Measurements from ENCODE around the gene FILIP1. TPM values are rescaled to one million over a fixed set of nuclear protein-coding genes. Genes with fewer than 3 reads are reported as not detected.

The FILIP1 gene, protein sequence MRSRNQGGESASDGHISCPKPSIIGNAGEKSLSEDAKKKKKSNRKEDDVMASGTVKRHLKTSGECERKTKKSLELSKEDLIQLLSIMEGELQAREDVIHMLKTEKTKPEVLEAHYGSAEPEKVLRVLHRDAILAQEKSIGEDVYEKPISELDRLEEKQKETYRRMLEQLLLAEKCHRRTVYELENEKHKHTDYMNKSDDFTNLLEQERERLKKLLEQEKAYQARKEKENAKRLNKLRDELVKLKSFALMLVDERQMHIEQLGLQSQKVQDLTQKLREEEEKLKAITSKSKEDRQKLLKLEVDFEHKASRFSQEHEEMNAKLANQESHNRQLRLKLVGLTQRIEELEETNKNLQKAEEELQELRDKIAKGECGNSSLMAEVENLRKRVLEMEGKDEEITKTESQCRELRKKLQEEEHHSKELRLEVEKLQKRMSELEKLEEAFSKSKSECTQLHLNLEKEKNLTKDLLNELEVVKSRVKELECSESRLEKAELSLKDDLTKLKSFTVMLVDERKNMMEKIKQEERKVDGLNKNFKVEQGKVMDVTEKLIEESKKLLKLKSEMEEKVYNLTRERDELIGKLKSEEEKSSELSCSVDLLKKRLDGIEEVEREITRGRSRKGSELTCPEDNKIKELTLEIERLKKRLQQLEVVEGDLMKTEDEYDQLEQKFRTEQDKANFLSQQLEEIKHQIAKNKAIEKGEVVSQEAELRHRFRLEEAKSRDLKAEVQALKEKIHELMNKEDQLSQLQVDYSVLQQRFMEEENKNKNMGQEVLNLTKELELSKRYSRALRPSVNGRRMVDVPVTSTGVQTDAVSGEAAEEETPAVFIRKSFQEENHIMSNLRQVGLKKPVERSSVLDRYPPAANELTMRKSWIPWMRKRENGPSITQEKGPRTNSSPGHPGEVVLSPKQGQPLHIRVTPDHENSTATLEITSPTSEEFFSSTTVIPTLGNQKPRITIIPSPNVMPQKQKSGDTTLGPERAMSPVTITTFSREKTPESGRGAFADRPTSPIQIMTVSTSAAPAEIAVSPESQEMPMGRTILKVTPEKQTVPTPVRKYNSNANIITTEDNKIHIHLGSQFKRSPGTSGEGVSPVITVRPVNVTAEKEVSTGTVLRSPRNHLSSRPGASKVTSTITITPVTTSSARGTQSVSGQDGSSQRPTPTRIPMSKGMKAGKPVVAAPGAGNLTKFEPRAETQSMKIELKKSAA (N-terminal part only)
- total RNA-seq (ENCODE audit: low replicate concordance), result 0.35 and 0.45 TPM in 2 replicates

GRCh38 chr6:75493400-75494064 lies at the start of gene FILIP1:
FILIP1 (minus strand) TSS chr6:75493800; CDS start chr6:75414972, 78,828 bp downstream.

GRCh38 chr6:75284632-75285282 lies 208.8 kb downstream of the FILIP1 start, which contains the start of gene TMEM30A:
TMEM30A (minus strand) TSS chr6:75284792; CDS start chr6:75284638, 154 bp downstream.

DNA sequence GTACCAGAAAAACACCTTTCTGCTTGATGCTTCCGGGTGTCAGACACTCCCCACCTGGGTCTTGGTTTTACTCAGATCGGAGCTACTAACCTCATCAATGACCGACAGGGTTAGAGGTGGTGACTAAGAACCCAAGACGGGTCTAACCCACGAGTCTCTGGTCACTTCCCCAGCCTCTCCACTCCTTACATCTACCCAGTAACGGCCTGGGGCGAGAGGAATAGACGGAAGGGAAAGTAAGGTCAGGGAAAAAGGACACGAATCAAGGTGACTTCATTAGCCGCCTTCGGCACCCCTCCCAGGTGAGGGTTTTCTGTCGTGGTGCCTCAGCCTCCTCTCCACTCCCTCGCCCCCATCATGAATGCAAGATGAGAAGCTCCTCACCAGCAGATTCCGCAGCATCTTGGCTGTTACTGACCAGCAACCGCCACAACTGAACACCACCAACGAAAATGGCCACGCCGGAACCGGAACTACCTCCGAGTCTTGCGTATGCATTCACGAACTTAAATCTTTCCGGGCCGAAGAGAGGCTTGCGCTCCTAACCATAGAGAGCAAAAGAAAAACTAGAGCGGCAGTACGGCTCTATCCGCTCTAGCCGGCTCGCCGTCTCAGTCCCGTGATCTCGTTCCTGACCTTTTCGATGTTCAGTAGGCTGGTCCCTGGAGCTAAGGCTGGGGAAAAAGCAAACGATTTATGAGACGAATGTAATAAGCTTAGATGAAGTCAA lies 250.1 kb downstream of the FILIP1 start, which contains the start of gene COX7A2:
Gene COX7A2, minus strand, starts transcription at position 469 of the 730 bp plus-strand sequence. Its CDS starts 67 bp downstream, at position 402.

Other genes starting within 250 kb of the FILIP1 start
- gene COX7A2, start 250.0 kb downstream of the FILIP1 start, total RNA-seq (ENCODE audit: low replicate concordance), result 75.7 and 201 TPM in 2 replicates
- gene TMEM30A, start 209.0 kb downstream of the FILIP1 start, total RNA-seq (ENCODE audit: low replicate concordance), result 126 and 176 TPM in 2 replicates
- gene SENP6, start 108.1 kb upstream of the FILIP1 start, total RNA-seq (ENCODE audit: low replicate concordance), result 23.1 and 49.4 TPM in 2 replicates

Measured in smooth muscle cell of the coronary artery (primary cell).